HCT116 (cell line): ENCODE results near the gene CX3CR1.

Source experiments
- CBX3 ChIP-seq: IDR thresholded peaks from 2 replicates; pipeline ENCODE4 v1.6.1; 2012; ENCODE audit warnings: low read depth
- CTCF ChIP-seq, 3 experiments: fragments of 200-600 bp in 1 of 3; sonication (generic) in 1 of 3; IDR thresholded peaks in 2 of 3; conservative IDR thresholded peaks in 1 of 3; 2 replicates each; pipeline ENCODE4 v1.5.1; 2012 to 2017; ENCODE audit warnings: low read depth in 2 of 3, low read length in 2 of 3, antibody characterized with exemption in 1 of 3, borderline replicate concordance in 1 of 3, control low read depth in 1 of 3, mild to moderate bottlenecking in 1 of 3, mixed read lengths in 1 of 3, mixed run types in 1 of 3, moderate library complexity in 1 of 3; ENCODE audit not compliant: insufficient read depth in 1 of 3
- EZH2 ChIP-seq: fragments of 200-600 bp; sonication (generic); IDR thresholded peaks from 2 replicates; pipeline ENCODE4 v1.6.1; 2017; ENCODE audit warnings: antibody characterized with exemption, mixed run types
- JUND ChIP-seq: IDR thresholded peaks from 2 replicates; pipeline ENCODE4 v1.6.1; 2012
- MAX ChIP-seq: IDR thresholded peaks from 2 replicates; pipeline ENCODE4 v1.6.1; 2012
- POLR2A ChIP-seq: IDR thresholded peaks from 2 replicates; pipeline ENCODE4 v1.7.0; 2011; ENCODE audit warnings: borderline replicate concordance; ENCODE audit not compliant: insufficient read depth, insufficient read length; ENCODE audit errors: extremely low read depth
- POLR2AphosphoS5 ChIP-seq: IDR thresholded peaks from 2 replicates; pipeline ENCODE4 v1.6.1; 2011; ENCODE audit warnings: mild to moderate bottlenecking, low read depth, low read length, moderate library complexity
- RAD21 ChIP-seq: IDR thresholded peaks from 2 replicates; pipeline ENCODE4 v1.6.1; 2012; ENCODE audit warnings: low read depth, mild to moderate bottlenecking
- REST ChIP-seq: IDR thresholded peaks from 2 replicates; pipeline ENCODE4 v1.6.1; 2012; ENCODE audit warnings: low read depth
- SP1 ChIP-seq: IDR thresholded peaks from 2 replicates; pipeline ENCODE4 v1.6.1; 2012; ENCODE audit warnings: low read depth
- ZBTB33 ChIP-seq: IDR thresholded peaks from 2 replicates; pipeline ENCODE4 v1.6.1; 2011; ENCODE audit warnings: mild to moderate bottlenecking, low read length, moderate library complexity; ENCODE audit not compliant: insufficient replicate concordance; ENCODE audit errors: extremely low read depth

- TF ChIP-seq POLR2A (no peak), CTCF (IDR thresholded peaks at IDR 0.05 in 2 of 3, conservative IDR thresholded peaks at IDR 0.05 in 1 of 3; ENCODE audit: borderline replicate concordance in 1 of 3, insufficient read depth in 1 of 3, low read depth in 2 of 3, low read length in 2 of 3) (no peak), POLR2AphosphoS5 (no peak), SP1 (no peak), RAD21 (no peak), REST (no peak), CBX3 (no peak), ZBTB33 (no peak), EZH2 (no peak), MAX (no peak), JUND (no peak)
These were observed 51.3 kb downstream of the CX3CR1 start for GRCh38 chr3:39228496-39228895.
